GM10266 (cell line): ENCODE results near the gene ASIC4.

Source experiments
- DNase-seq: peaks from one replicate; pipeline ENCODE4 v3.0.0; 2012; ENCODE audit errors: extremely low spot score
- CTCF ChIP-seq: IDR thresholded peaks from 2 replicates; pipeline ENCODE4 v1.5.1; 2012; ENCODE audit warnings: mild to moderate bottlenecking, low read depth; ENCODE audit not compliant: control insufficient read depth, insufficient read depth; ENCODE audit errors: missing control alignments

The ASIC4 gene

GRCh38 chr2:219482674-219483405, 31.4 kb upstream of the ASIC4 start:
- TF ChIP-seq CTCF, result no peak
- DNase-seq, result no peak

GRCh38 chr2:219483451-219484342, 30.6 kb upstream of the ASIC4 start:
- TF ChIP-seq CTCF, result no peak
- no peak for DNase-seq

GRCh38 chr2:219484343-219485200, 29.7 kb upstream of the ASIC4 start:
- DNase-seq, result no peak

GRCh38 chr2:219485201-219485580, 29.1 kb upstream of the ASIC4 start:
- TF ChIP-seq CTCF, result no peak
- DNase-seq, result no peak

More at GRCh38 chr2:219484343-219485200, 29.7 kb upstream of the ASIC4 start:
- no peak for TF ChIP-seq CTCF

- TF ChIP-seq CTCF, result no peak
- DNase-seq, result no peak
Measured at GRCh38 chr2:219486380-219486959, 27.8 kb upstream of the ASIC4 start.

GRCh38 chr2:219488149-219488843, 26.0 kb upstream of the ASIC4 start:
- no peak for DNase-seq
- TF ChIP-seq CTCF, result no peak
